Endothelial cell of umbilical vein (primary cell): ENCODE results near the gene DGKH. TPM values are rescaled to one million over a fixed set of nuclear protein-coding genes. Genes with fewer than 3 reads are reported as not detected.

Experiments
- BruUV-seq: library from RNA; stranded (reverse); fragments of 400-500 nt; replicated peaks from 2 replicates; lab custom pipeline; 2021; lab: Mats Ljungman, UMichigan
- CTCF ChIA-PET: fragments of 300-600, 350-600 bp; sonication (Branson Sonifier 250); formaldehyde crosslinking; loops from one replicate; lab custom pipeline; 2021; ENCODE audit warnings: antibody characterized with exemption, inconsistent platforms; lab: Charles Lee
- POLR2A ChIA-PET: fragments of 300-600, 350-600 bp; sonication (Branson Sonifier 250); formaldehyde crosslinking; loops from one replicate; lab custom pipeline; 2021; ENCODE audit warnings: antibody characterized with exemption, inconsistent platforms; lab: Charles Lee
- DNase-seq: peaks from one replicate; pipeline ENCODE4 v3.0.0-alpha.2; 2011; ENCODE audit warnings: low read depth, low spot score
- FAIRE-seq: peaks from 2 replicates; lab custom pipeline; 2011; peaks lifted over from hg19 to GRCh38; lab: Jason Lieb, UNC
- H2AFZ ChIP-seq: 2 replicates; pipeline ENCODE4 v1.6.0; 2012; ENCODE audit warnings: low read depth, low read length, control low read depth, inconsistent platforms
- H3K27ac ChIP-seq: 2 replicates; pipeline ENCODE4 v1.5.1; 2011; ENCODE audit warnings: low read depth, mild to moderate bottlenecking, control low read depth, low read length, moderate library complexity; ENCODE audit not compliant: insufficient read depth
- H3K27me3 ChIP-seq, 2 experiments: 2 replicates each; pipeline versions ENCODE4 v1.6.0 to v1.6.1; 2011; ENCODE audit warnings: low read length in 2 of 2, mixed read lengths in 1 of 2; ENCODE audit not compliant: control insufficient read depth in 2 of 2, insufficient read depth in 2 of 2
- H3K36me3 ChIP-seq, 2 experiments: 2 replicates in 1 of 2; 3 replicates in 1 of 2; pipeline ENCODE4 v1.5.1; 2011; ENCODE audit warnings: low read length in 2 of 2, mild to moderate bottlenecking in 1 of 2, moderate library complexity in 1 of 2; ENCODE audit not compliant: control insufficient read depth in 2 of 2, insufficient read depth in 2 of 2; ENCODE audit errors: extremely low read depth in 1 of 2
- H3K4me1 ChIP-seq: 3 replicates; pipeline ENCODE4 v1.5.1; 2011; ENCODE audit warnings: mild to moderate bottlenecking, low read length; ENCODE audit not compliant: control insufficient read depth, insufficient read depth; ENCODE audit errors: extremely low read depth
- H3K4me2 ChIP-seq: 2 replicates; pipeline ENCODE4 v1.6.1; 2011; ENCODE audit warnings: low read length, control low read depth, mixed read lengths; ENCODE audit not compliant: insufficient read depth
- H3K4me3 ChIP-seq, 3 experiments: fragments of 200-600 bp in 1 of 3; sonication (generic), shearing (Covaris generic) in 1 of 3; replicated peaks in 1 of 3; 2 replicates each; pipeline ENCODE4 v1.5.1; 2011 to 2016; ENCODE audit warnings: control low read depth in 3 of 3, low read length in 3 of 3, mild to moderate bottlenecking in 2 of 3, inconsistent platforms in 1 of 3, low read depth in 1 of 3, moderate library complexity in 1 of 3; ENCODE audit not compliant: insufficient read depth in 1 of 3
- H3K79me2 ChIP-seq: 2 replicates; pipeline ENCODE4 v1.6.0; 2012; ENCODE audit warnings: low read length, inconsistent platforms; ENCODE audit not compliant: control insufficient read depth, insufficient read depth
- H3K9ac ChIP-seq: replicated peaks from 2 replicates; pipeline ENCODE3; 2011; ENCODE audit warnings: low read length, control low read depth; ENCODE audit not compliant: insufficient read depth; ENCODE audit errors: extremely low read depth
- H3K9me1 ChIP-seq: replicated peaks from 3 replicates; pipeline ENCODE4 v1.6.0; 2011; ENCODE audit warnings: mild to moderate bottlenecking, low read length; ENCODE audit not compliant: control insufficient read depth, insufficient read depth; ENCODE audit errors: extremely low read depth
- H3K9me3 ChIP-seq: replicated peaks from 2 replicates; pipeline ENCODE4 v1.5.1; 2012; ENCODE audit warnings: low read length, inconsistent platforms; ENCODE audit not compliant: control insufficient read depth, insufficient read depth
- H4K20me1 ChIP-seq: replicated peaks from 2 replicates; pipeline ENCODE3; 2011; ENCODE audit warnings: mild to moderate bottlenecking, low read length; ENCODE audit not compliant: control insufficient read depth, insufficient read depth; ENCODE audit errors: extremely low read depth
- EZH2 ChIP-seq: IDR thresholded peaks from 2 replicates; pipeline ENCODE4 v1.6.1; 2012; ENCODE audit warnings: borderline replicate concordance, low read depth, mild to moderate bottlenecking, moderate library complexity, low read length, inconsistent platforms; ENCODE audit not compliant: severe bottlenecking
- FOS ChIP-seq: IDR thresholded peaks from 2 replicates; pipeline ENCODE4 v1.6.1; 2011; ENCODE audit warnings: mild to moderate bottlenecking, low read length, moderate library complexity, borderline replicate concordance; ENCODE audit not compliant: insufficient read depth
- GATA2 ChIP-seq: IDR thresholded peaks from 2 replicates; pipeline ENCODE4 v1.7.0; 2011; ENCODE audit warnings: low read depth, mild to moderate bottlenecking, moderate library complexity, mixed read lengths, low read length; ENCODE audit not compliant: insufficient read length, insufficient read depth
- JUN ChIP-seq: IDR thresholded peaks from 2 replicates; pipeline ENCODE4 v1.6.1; 2011; ENCODE audit warnings: borderline replicate concordance, low read depth; ENCODE audit not compliant: insufficient read length, insufficient read depth
- MYC ChIP-seq: IDR thresholded peaks from one replicate; pipeline ENCODE4 v1.6.1; 2011; ENCODE audit warnings: mild to moderate bottlenecking, low read depth, low read length
- POLR2A ChIP-seq: IDR thresholded peaks from 2 replicates; pipeline ENCODE4 v1.6.1; 2012; ENCODE audit warnings: low read depth, mild to moderate bottlenecking, control low read depth, low read length
- POLR2AphosphoS5 ChIP-seq: IDR thresholded peaks from 2 replicates; pipeline ENCODE4 v1.6.1; 2012; ENCODE audit warnings: low read depth, mild to moderate bottlenecking, control low read depth, low read length, moderate library complexity; ENCODE audit not compliant: insufficient read depth
- dilution Hi-C: fragments of 300-500 bp; cut with MboI; formaldehyde crosslinking; loops from one replicate; pipeline ENCODE4 v1.15.0; 2019; ENCODE audit warnings: low sequenced_read_pairs; ENCODE audit not compliant: extremely low pct_ligation_motif_present
- intact Hi-C: fragments of 100-400 bp; cut with micrococcal nuclease; formaldehyde crosslinking; loops from one replicate; pipeline ENCODE4 v1.10.0; 2022
- polyA plus RNA-seq, 4 experiments: library from polyadenylated mRNA; depleted of rRNA in 3 of 4; stranded (reverse) in 3 of 4; unstranded in 1 of 4; fragments of >200 nt; gene quantifications; 2 replicates each; pipeline versions ENCODE4 v1.2.1 to v1.2.3, GENCODE V29; 2011 to 2012; ENCODE audit warnings: missing spikeins in 1 of 4
- total RNA-seq: library from RNA; stranded (reverse); gene quantifications from 2 replicates; pipeline ENCODE4 v1.2.3, GENCODE V29; 2021
- TF ChIP-seq, protein P1 (sequence below): IDR thresholded peaks from 2 replicates; pipeline ENCODE4 v1.6.1; 2011; ENCODE audit not compliant: insufficient read depth, insufficient read length
- TF ChIP-seq, protein P2 (sequence below), 2 donors: IDR thresholded peaks; 1 replicate in 1 of 2; 2 replicates in 1 of 2; pipeline ENCODE4 v1.5.1; 2011; ENCODE audit warnings: low read length in 2 of 2, mild to moderate bottlenecking in 2 of 2, moderate library complexity in 2 of 2, control low read depth in 1 of 2, inconsistent platforms in 1 of 2, low read depth in 1 of 2; ENCODE audit not compliant: insufficient read depth in 1 of 2; ENCODE audit errors: extremely low read depth in 1 of 2

DGKH gene
- total and polyA plus RNA-seq, 2 donors (not counting 3 experiments of a cell fraction or from before 2014, with no cell fraction given), result 4.1 to 30.1 TPM

DNA sequence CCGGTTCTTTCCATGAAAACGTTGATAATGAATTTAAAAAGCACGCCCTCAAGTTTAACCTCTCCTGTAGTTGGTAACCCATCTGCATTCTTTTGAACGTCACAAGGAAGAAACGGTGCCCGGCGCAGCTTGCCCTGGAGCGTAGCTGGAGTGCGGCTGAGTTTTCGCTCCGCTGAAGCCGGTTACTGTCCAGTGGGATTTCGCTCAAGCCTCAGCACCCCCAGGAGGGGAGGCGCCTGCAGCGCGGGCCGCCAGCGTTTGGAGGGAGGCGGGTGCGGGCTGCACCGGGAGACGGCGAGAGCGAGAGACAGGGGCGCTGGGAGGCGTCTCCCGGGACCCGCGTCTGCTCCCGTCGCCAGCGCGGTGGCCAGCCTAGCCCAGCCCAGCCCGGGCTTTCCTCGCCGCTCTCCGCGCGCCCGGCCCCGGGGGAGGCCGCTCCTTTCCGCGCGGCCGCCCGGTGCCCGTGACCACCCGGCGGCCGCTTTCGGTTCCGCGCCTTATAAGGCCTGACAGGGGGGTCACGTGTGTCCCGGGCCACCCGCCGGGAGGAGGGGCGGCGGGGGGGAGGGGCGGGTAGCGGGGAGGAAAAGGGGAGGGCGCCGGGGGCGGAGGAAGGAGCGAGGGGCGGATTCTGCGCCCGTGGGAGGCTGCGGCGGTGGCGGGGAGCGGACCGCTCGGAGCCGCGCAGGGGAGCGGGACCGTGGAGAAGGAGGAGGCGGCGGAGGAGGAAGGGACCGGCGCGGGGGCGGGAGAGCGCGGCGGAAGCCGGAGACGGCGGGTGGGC is 8.3 kb upstream of the DGKH start:
- peak overlapping the region; percentile 60 to 85 (median 69) for H3K4me3 ChIP-seq
- ChIA-PET POLR2A (interaction anchor here (1.0 kb wide), 3 partner anchors 10 to 80 kb away, joined by 3 to 5 read pairs (median 5); no protein-coding TSS in a partner anchor), CTCF (interaction anchor here (3.6 kb wide), 1 partner anchor 371 kb away, joined by 43 read pairs; no protein-coding TSS in a partner anchor)
- intact Hi-C loops, result loop anchor here (1.0 to 10.0 kb wide), 8 partner anchors 8 to 691 kb away; partner anchors contain the start of genes DGKH and VWA8
- peak; percentile 94 for TF ChIP-seq POLR2AphosphoS5
- TF ChIP-seq EZH2, result no peak
- TF ChIP-seq, protein P1, sequence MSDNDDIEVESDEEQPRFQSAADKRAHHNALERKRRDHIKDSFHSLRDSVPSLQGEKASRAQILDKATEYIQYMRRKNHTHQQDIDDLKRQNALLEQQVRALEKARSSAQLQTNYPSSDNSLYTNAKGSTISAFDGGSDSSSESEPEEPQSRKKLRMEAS, result peak; percentile 45
- no peak for TF ChIP-seq JUN
- TF ChIP-seq FOS, result no peak
- TF ChIP-seq MYC, result no peak
- no peak for TF ChIP-seq GATA2
- TF ChIP-seq, protein P2, sequence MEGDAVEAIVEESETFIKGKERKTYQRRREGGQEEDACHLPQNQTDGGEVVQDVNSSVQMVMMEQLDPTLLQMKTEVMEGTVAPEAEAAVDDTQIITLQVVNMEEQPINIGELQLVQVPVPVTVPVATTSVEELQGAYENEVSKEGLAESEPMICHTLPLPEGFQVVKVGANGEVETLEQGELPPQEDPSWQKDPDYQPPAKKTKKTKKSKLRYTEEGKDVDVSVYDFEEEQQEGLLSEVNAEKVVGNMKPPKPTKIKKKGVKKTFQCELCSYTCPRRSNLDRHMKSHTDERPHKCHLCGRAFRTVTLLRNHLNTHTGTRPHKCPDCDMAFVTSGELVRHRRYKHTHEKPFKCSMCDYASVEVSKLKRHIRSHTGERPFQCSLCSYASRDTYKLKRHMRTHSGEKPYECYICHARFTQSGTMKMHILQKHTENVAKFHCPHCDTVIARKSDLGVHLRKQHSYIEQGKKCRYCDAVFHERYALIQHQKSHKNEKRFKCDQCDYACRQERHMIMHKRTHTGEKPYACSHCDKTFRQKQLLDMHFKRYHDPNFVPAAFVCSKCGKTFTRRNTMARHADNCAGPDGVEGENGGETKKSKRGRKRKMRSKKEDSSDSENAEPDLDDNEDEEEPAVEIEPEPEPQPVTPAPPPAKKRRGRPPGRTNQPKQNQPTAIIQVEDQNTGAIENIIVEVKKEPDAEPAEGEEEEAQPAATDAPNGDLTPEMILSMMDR (IDR thresholded peaks at IDR 0.05; ENCODE audit: extremely low read depth in 1 of 2, insufficient read depth in 1 of 2, low read depth in 1 of 2, low read length in 2 of 2), result no peak
- TF ChIP-seq POLR2A, result peak; percentile 93
- H3K9me3 ChIP-seq, result no peaks in the 10 kb centered on the region
- H3K27ac ChIP-seq, result peak overlapping the region; percentile 65
- H3K4me2 ChIP-seq, result peak overlapping the region; percentile 64
- peaks cover 30% of the 10 kb centered on the region for H3K79me2 ChIP-seq
- peak overlapping the region; percentile 88 for H3K9ac ChIP-seq
- no peaks in the 10 kb centered on the region for H3K9me1 ChIP-seq
- dilution Hi-C loops, result no loop called here
- H4K20me1 ChIP-seq, result peaks cover 4% of the 10 kb centered on the region
- DNase-seq (peak; percentile 83), FAIRE-seq (peak; percentile 91)
- no TSS peak for BruUV-seq
- peaks cover 12% of the 10 kb centered on the region for H3K4me1 ChIP-seq
- no peaks in the 10 kb centered on the region for H3K36me3 ChIP-seq
- H3K27me3 ChIP-seq, result no peaks in the 10 kb centered on the region
- peak overlapping the region; percentile 5 for H2AFZ ChIP-seq
